Uterus (tissue), 2 donors: ENCODE results near the gene CFP.
"Not testable (repeated sequence)": the region's sequence is repeated elsewhere in the genome, so short reads cannot be mapped to it uniquely, and the experiment has no call there.

Source experiments
- CTCF ChIP-seq, 4 experiments: fragments of 200-600 bp in 2 of 4; fragments of 450-650 bp in 2 of 4; sonication (generic) in 2 of 4; IDR thresholded peaks; one replicate each; pipeline ENCODE4 v1.5.1; 2016 to 2019; ENCODE audit warnings: antibody characterized with exemption in 4 of 4, mild to moderate bottlenecking in 2 of 4, moderate library complexity in 1 of 4
- POLR2A ChIP-seq, 2 donors: fragments of 450-650 bp; IDR thresholded peaks; one replicate each; pipeline ENCODE4 v1.6.1; 2016; ENCODE audit warnings: antibody characterized with exemption in 2 of 2, mild to moderate bottlenecking in 1 of 2, moderate library complexity in 1 of 2

GRCh38 chrX:47665797-47666196 is 36.1 kb upstream of the CFP start:
- TF ChIP-seq CTCF, POLR2A (IDR thresholded peaks at IDR 0.05): not testable (repeated sequence)
